Upper lobe of left lung (tissue), 4 donors: Measurements from ENCODE around the gene SLC22A12.

Source experiments
- POLR2A ChIP-seq, 4 donors: fragments of 450-650 bp; IDR thresholded peaks; one replicate each; pipeline ENCODE4 v1.5.1; 2016 to 2017; ENCODE audit warnings: antibody characterized with exemption in 4 of 4, mild to moderate bottlenecking in 2 of 4
- POLR2AphosphoS5 ChIP-seq, 2 donors: sonication (generic); formaldehyde crosslinking; IDR thresholded peaks; one replicate each; pipeline ENCODE4 v1.5.1; 2017; ENCODE audit warnings: antibody characterized with exemption in 2 of 2
- TF ChIP-seq, protein P1 (sequence below), 6 experiments: fragments of 450-650 bp in 4 of 6; fragments of 200-600 bp in 2 of 6; sonication (generic) in 2 of 6; IDR thresholded peaks; one replicate each; pipeline ENCODE4 v1.5.1; 2016 to 2019; ENCODE audit warnings: antibody characterized with exemption in 6 of 6

DNA sequence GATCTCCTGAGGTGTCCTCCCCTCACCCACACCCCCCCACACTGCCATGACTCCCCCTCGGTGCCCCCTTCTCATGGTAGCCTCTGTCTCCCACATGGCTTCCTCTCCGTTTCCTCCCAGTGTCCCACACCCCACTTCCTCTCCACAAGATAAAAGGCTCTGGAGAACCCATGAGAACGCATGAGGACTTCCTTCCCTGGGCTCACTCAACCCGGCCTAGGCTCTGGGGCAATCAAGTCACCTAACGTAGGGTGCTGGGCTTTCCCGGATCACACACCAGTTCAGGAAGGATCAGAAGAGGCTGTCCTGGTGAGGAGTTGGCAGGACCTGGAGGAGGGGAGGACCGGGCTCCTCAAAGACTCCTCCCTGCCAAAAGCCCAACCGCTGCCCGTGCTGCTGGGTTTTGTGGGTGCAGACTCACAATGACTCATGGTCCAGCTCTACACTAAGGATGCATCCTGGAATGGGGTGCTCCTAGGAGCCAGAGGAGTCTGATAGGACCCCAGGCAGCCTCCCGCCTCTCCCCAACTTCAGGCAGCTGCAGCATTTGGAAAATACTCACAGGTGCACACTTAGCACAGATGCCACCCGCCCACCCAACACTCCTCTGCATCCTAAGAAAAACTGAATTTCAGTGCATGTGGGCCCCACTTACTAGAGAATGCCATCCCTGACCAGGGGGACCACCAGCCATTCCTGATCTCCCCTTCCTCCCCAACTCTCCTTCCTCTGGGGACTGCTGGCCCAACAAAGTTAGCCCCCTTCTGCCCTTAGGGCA, 21.0 kb downstream of the SLC22A12 start:
- TF ChIP-seq, protein P1, sequence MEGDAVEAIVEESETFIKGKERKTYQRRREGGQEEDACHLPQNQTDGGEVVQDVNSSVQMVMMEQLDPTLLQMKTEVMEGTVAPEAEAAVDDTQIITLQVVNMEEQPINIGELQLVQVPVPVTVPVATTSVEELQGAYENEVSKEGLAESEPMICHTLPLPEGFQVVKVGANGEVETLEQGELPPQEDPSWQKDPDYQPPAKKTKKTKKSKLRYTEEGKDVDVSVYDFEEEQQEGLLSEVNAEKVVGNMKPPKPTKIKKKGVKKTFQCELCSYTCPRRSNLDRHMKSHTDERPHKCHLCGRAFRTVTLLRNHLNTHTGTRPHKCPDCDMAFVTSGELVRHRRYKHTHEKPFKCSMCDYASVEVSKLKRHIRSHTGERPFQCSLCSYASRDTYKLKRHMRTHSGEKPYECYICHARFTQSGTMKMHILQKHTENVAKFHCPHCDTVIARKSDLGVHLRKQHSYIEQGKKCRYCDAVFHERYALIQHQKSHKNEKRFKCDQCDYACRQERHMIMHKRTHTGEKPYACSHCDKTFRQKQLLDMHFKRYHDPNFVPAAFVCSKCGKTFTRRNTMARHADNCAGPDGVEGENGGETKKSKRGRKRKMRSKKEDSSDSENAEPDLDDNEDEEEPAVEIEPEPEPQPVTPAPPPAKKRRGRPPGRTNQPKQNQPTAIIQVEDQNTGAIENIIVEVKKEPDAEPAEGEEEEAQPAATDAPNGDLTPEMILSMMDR (IDR thresholded peaks at IDR 0.05) = no peak
- TF ChIP-seq POLR2AphosphoS5 (IDR thresholded peaks at IDR 0.05) = no peak
- no peak for TF ChIP-seq POLR2A (IDR thresholded peaks at IDR 0.05)
